Stimulated activated naive CD8-positive, alpha-beta T cell treated with anti-CD3 and anti-CD28 coated beads, Interleukin-15, amount 100 ng/mL, for 72 hours (primary cell): ENCODE results near the gene PATL2.
"Not testable (repeated sequence)": the region's sequence is repeated elsewhere in the genome, so short reads cannot be mapped to it uniquely, and the experiment has no call there.

Experiments
- ATAC-seq: fragments of 150-1000 bp; cut with Tn5 transposase; 2 replicates; pipeline ENCODE4 v1.10.0; 2021; ENCODE audit warnings: mild to moderate bottlenecking, moderate library complexity
- DNase-seq, 2 donors: peaks; one replicate each; pipeline ENCODE4 v3.0.0; 2021 to 2022
- H3K27ac Mint-ChIP-seq, 2 donors: one replicate each; pipeline ENCODE4 v1.8.0; 2022; ENCODE audit warnings: mild to moderate bottlenecking in 2 of 2, mixed read lengths in 2 of 2, moderate library complexity in 2 of 2
- H3K27me3 Mint-ChIP-seq: one replicate; pipeline ENCODE4 v1.8.0; 2022; ENCODE audit warnings: mixed read lengths
- H3K4me1 Mint-ChIP-seq: one replicate; pipeline ENCODE4 v1.8.0; 2022; ENCODE audit warnings: mild to moderate bottlenecking, mixed read lengths
- H3K4me3 Mint-ChIP-seq, 2 donors: one replicate each; pipeline ENCODE4 v1.8.0; 2022; ENCODE audit warnings: mild to moderate bottlenecking in 2 of 2, mixed read lengths in 2 of 2, moderate library complexity in 1 of 2
- H3K9me3 Mint-ChIP-seq, 2 donors: one replicate each; pipeline ENCODE4 v1.8.0; 2022; ENCODE audit warnings: mixed read lengths in 2 of 2

Gene PATL2

DNA sequence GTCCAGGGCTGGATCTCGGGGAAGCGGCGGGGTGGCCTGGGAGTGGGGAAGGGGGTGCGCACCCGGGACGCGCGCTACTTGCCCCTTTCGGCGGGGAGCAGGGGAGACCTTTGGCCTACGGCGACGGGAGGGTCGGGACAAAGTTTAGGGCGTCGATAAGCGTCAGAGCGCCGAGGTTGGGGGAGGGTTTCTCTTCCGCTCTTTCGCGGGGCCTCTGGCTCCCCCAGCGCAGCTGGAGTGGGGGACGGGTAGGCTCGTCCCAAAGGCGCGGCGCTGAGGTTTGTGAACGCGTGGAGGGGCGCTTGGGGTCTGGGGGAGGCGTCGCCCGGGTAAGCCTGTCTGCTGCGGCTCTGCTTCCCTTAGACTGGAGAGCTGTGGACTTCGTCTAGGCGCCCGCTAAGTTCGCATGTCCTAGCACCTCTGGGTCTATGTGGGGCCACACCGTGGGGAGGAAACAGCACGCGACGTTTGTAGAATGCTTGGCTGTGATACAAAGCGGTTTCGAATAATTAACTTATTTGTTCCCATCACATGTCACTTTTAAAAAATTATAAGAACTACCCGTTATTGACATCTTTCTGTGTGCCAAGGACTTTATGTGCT is 721 bp upstream of the PATL2 start:
- Mint-ChIP-seq H3K4me3 (peak overlapping the region; percentile 97 to 98), H3K27me3 (no peaks in the 10 kb centered on the region), H3K4me1 (peaks cover 69% of the 10 kb centered on the region), H3K9me3 (no peaks in the 10 kb centered on the region), H3K27ac (peak overlapping the region; percentile 99 to 100)
- peak; percentile 55 for ATAC-seq
- DNase-seq = peak; percentile 77 to 79

DNA sequence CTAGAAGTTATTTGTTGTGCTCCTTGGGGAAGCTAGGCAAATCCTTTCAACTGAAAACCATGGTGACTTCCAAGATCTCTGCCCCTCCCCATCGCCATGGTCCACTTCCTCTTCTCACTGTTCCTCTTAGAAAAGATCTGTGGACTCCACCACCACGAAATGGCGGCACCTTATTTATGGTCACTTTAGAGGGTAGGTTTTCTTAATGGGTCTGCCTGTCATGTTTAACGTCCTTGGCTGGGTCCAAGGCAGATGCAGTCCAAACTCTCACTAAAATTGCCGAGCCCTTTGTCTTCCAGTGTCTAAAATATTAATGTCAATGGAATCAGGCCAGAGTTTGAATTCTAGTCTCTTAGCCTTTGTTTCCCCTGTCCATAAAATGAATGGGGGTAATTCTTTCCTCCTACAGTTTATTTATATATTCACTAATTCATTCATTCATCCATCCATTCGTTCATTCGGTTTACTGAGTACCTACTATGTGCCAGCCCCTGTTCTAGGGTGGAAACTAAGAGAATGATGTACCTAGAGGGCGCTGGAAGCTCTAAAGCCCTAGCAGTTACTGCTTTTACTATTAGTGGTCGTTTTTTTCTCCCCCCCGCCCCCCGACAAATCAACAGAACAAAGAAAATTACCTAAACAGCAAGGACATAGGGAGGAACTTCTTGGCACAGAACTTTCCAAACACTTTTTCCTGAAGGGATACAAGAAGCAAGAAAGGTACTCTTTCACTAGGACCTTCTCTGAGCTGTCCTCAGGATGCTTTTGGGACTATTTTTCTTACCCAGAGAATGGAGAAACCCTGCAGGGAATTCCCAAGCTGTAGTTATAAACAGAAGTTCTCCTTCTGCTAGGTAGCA is 657 bp downstream of the PATL2 start:
- Mint-ChIP-seq H3K4me3 (peak overlapping the region; percentile 97 to 98), H3K9me3 (peaks cover 2 to 3% of the 10 kb centered on the region in 2 donors), H3K27ac (peak overlapping the region; percentile 99 to 100), H3K4me1 (peaks cover 55% of the 10 kb centered on the region), H3K27me3 (no peaks in the 10 kb centered on the region)
- DNase-seq (peak in 1 of 2 donors; percentile 55), ATAC-seq (peak; percentile 20)

DNA sequence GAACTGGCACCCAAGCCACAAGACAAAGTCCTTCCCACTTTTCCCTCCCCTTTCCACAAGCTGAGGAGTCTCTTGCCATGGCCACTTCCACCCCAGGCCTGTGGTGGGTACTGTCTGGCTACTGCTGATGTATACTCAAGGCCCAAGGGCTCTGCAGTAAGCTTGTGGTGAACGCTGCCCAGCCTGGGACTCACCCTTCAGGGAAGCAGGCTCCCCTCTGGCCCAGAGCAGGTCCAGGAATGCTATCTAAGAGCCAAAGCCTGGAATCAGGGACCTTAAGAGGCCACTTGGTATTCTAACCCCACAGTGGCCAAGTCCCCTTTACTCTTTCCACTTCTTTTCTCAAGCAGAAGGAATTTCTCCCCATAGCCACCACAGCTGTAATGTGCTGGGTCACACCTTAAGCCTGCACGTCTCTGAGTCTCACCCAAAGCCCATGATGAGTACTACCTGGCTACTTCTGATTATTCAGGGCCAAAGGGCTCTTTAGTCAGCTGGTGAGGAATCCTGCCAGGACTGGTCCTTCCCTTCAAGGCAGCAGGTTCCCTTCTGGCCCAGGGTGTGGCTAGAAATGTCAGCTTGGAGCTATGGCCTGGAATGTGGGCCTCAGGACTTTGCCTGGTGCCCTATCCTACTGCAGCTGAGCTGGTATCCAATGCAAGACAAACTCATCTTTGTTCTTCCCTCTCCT is 4.0 kb downstream of the PATL2 start:
- no peaks in the 10 kb centered on the region for H3K27me3 Mint-ChIP-seq
- no peak overlapping the region for H3K4me3 Mint-ChIP-seq
- ATAC-seq (no peak), DNase-seq (no peak)
- no peak overlapping the region for H3K27ac Mint-ChIP-seq
- peaks cover 35% of the 10 kb centered on the region for H3K4me1 Mint-ChIP-seq
- peaks cover 26 to 32% of the 10 kb centered on the region in 2 donors for H3K9me3 Mint-ChIP-seq

DNA sequence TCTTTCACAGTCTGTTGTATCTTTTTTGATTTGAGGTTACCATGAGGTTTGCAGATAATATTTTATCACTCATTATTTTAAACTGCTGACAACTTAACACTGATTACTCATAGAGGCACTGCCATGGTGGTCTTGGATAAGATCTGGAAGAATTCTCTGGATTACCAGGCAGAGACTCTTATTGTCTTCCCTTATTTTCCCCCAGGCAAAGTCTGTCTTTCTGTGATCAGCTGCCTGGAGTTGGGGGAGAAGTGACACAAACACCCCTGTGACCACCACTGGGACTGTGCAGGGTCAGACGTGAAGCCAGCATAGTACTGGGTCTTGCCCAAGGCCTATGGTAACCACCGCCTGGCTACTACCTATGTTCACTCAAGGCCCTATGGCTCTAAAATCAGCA is 4.7 kb downstream of the PATL2 start:
- DNase-seq (no peak), ATAC-seq (no peak)
- Mint-ChIP-seq H3K27me3 (no peaks in the 10 kb centered on the region), H3K27ac (no peak overlapping the region), H3K9me3 (peaks cover 28 to 38% of the 10 kb centered on the region in 2 donors), H3K4me1 (peaks cover 28% of the 10 kb centered on the region), H3K4me3 (no peak overlapping the region)

DNA sequence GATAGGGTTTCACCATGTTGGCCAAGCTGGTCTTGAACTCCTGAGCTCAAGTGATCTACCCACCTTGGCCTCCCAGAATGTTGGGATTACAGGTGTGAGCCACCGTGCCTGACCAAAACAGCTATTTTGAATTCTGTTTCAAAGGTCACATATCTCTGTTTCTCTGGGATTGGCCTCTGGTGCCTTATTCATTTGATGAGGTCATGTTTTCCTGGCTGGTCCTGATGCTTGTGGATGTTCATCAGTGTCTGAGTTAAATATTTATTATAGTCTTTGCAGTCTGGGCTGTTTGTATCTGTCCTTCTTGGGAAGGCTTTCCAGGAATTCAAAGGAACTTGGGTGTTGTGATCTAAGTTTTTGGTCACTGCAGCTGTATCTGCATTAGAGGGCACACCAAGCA is 5.1 kb downstream of the PATL2 start:
- DNase-seq (no peak), ATAC-seq (no peak)
- peaks cover 25% of the 10 kb centered on the region for H3K4me1 Mint-ChIP-seq
- H3K4me3 Mint-ChIP-seq = no peak overlapping the region
- H3K27me3 Mint-ChIP-seq = no peaks in the 10 kb centered on the region
- H3K9me3 Mint-ChIP-seq = peaks cover 29 to 38% of the 10 kb centered on the region in 2 donors
- no peak overlapping the region for H3K27ac Mint-ChIP-seq

DNA sequence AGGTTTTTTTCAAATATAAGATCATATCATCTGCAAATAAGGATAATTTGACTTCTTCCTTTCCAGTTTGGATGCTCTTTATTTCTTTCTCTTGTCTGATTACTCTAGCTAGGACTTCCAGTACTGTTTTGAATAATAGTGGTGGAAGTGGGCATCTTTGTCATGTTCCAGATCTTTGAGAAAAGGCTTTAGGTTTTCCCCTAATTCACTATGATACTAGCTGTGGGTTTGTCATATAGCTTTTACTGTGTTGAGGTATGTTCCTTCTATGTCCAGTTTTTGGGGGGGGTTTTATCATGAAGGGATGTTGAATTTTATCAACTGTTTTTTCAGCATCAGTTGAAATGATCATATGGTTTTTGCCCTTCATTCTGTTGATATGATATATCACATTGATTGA is 10.4 kb downstream of the PATL2 start:
- not testable (repeated sequence) for H3K4me3 Mint-ChIP-seq

DNA sequence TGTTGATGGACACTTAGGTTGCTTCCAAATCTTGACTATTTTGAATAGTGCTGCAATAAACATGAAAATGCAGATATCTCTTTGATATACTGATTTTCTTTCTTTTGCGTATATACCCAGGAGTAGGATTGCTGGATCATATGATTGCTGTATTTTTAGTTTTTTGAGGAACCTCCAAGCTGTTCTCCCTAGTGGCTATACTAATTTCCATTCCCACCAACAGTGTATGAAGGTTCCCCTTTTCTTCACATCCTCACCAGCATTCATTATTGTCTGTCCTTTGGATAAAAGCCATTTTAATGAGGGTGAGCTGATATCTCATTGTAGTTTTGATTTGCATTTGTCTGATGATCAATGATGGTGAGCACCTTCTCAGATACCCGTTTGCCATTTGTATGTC is 12.5 kb downstream of the PATL2 start:
- Mint-ChIP-seq H3K4me3 (no peak overlapping the region), H3K27me3 (no peaks in the 10 kb centered on the region), H3K4me1 (peaks cover 23% of the 10 kb centered on the region), H3K27ac (no peak overlapping the region), H3K9me3 (peaks cover 31 to 34% of the 10 kb centered on the region in 2 donors)
- DNase-seq (no peak), ATAC-seq (no peak)

More for the DNA sequence above, 10.4 kb downstream of the PATL2 start:
- ATAC-seq = peak; percentile 88
- Mint-ChIP-seq H3K4me1 (peaks cover 18% of the 10 kb centered on the region), H3K27ac (peak overlapping the region in 1 of 2 donors; percentile 8), H3K9me3 (peaks cover 47 to 53% of the 10 kb centered on the region in 2 donors)
- not testable (repeated sequence) for H3K27me3 Mint-ChIP-seq, DNase-seq

DNA sequence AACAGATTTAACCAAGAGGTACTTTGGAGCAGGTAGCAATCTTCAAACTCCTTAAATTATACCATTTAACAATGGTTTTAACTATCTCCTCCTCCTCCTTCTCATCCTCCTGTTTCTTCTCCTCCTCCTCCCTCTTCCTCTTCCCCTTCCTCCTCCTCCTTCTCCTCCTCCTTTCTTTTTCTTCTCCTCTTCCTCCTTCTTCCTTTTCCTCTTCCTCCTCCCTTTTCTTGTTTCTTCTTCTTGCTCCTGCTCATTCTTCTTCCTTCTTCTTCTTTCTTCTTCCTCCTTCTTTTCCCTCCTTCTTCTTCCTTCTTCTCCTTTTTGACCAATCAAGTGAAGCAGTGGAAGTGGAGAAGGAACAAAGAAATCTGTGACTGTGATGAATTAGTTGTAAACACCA is 14.1 kb downstream of the PATL2 start:
- Mint-ChIP-seq H3K4me3 (no peak overlapping the region), H3K27me3 (no peaks in the 10 kb centered on the region), H3K27ac (peak overlapping the region in 1 of 2 donors; percentile 19), H3K4me1 (peaks cover 23% of the 10 kb centered on the region), H3K9me3 (peaks cover 20 to 21% of the 10 kb centered on the region in 2 donors)
- DNase-seq = no peak
- ATAC-seq = no peak

DNA sequence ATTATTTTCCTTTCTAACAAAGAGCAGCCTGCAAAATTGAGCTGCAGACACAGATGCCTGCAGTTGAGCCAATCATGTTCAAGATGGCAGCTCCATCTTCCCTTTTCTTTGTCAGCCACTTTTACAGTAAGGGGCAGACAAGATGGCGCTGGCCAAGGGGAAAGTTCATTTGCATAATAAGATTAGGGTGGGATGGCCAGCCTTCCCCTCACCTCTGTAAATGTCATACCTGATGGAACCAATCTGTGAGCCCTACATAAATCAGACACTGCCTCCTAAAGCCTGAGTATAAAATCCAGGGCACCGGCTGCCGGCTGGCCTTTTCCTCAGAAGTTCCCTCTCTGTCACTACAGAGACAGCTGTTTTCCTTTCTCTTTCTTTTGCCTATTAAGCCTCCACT is 15.8 kb downstream of the PATL2 start:
- no peaks in the 10 kb centered on the region for H3K27me3 Mint-ChIP-seq
- DNase-seq (no peak), ATAC-seq (no peak)
- H3K4me1 Mint-ChIP-seq = peaks cover 16% of the 10 kb centered on the region
- H3K4me3 Mint-ChIP-seq = no peak overlapping the region
- peak overlapping the region in 1 of 2 donors; percentile 2 for H3K27ac Mint-ChIP-seq
- H3K9me3 Mint-ChIP-seq = peaks cover 9 to 12% of the 10 kb centered on the region in 2 donors

DNA sequence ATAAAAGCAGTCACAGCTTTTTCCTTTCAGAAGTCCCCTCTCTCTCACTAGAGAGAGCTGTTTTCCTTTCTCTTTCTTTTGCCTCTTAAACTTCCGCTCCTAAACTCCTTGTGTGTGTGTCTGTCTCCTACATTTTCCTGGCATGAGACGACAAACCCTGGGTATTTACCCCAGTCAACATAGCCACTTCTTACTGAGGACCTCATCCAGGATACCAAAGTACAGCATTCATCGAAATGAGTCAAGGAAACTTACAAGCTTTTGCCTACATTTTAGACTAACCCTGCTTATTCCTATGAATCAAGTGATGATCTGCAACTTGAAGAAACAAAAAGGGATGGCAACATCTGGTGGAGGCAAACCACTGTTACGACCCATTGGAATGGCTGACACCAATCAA is 16.7 kb downstream of the PATL2 start:
- no peak overlapping the region for H3K4me3 Mint-ChIP-seq

DNA sequence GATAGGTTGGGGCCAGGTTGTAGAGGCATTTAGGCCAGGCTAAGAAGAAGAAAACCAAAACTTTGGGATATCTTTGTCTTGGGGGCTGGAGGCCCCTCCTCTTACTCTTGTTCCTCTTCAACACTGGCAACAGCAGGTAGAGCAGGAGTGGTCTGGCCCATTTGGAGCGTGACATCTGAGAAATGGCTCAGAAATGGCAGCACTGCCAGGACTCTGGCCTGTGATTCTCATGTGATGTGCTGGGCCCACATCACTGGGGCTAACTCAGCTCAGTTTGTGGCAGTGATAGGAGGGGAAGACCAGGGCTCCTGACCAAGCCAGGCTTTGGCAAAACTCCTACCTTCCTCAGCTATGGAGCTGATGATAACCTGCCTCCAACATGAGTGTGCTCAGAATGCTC is 18.5 kb downstream of the PATL2 start:
- no peak for ATAC-seq
- Mint-ChIP-seq H3K27me3 (no peaks in the 10 kb centered on the region), H3K9me3 (peaks cover 5 to 10% of the 10 kb centered on the region in 2 donors), H3K27ac (no peak overlapping the region), H3K4me3 (no peak overlapping the region), H3K4me1 (peaks cover 25% of the 10 kb centered on the region)
- DNase-seq = no peak

More for the DNA sequence above, 16.7 kb downstream of the PATL2 start:
- H3K27ac Mint-ChIP-seq = no peak overlapping the region
- DNase-seq (no peak), ATAC-seq (no peak)
- H3K4me1 Mint-ChIP-seq = peaks cover 16% of the 10 kb centered on the region
- H3K27me3 Mint-ChIP-seq = no peaks in the 10 kb centered on the region
- H3K9me3 Mint-ChIP-seq = peaks cover 7 to 9% of the 10 kb centered on the region in 2 donors

DNA sequence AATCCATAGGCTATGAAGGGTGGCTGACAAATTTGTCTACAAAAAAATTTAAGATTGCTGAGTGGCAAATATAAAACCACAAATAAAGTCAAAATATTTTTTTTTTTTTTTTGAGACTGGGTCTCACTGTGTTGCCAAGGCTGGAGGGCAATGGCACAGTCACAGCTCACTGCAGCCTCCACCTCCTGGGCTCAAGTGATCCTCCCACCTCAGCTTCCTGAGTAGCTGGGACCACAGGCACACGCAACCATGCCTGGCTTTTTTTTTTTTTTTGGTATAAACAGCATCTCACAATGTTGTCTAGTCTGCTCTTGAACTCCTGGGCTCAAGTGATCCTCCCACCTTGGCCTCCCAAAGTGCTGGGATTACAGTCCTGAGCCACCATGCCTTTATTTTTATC is 20.9 kb downstream of the PATL2 start:
- not testable (repeated sequence) for ATAC-seq, H3K27ac Mint-ChIP-seq, H3K27me3 Mint-ChIP-seq, H3K4me3 Mint-ChIP-seq, DNase-seq
- Mint-ChIP-seq H3K4me1 (peaks cover 34% of the 10 kb centered on the region), H3K9me3 (peaks cover 5 to 13% of the 10 kb centered on the region in 2 donors)

DNA sequence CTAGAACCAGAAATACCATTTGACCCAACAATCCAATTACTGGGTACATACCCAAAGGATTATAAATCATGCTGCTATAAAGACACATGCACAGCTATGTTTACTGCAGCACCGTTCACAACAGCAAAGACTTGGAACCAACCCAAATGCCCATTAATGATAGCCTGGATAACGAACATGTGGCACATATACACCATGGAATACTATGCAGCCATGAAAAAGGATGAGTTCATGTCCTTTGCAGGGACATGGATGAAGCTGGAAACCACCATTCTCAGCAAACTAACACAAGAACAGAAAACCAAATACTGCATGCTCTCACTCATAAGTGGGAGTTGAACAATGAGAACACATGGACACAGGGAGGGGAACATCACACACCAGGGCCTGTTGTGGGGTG is 21.8 kb downstream of the PATL2 start:
- not testable (repeated sequence) for H3K27me3 Mint-ChIP-seq, ATAC-seq, H3K4me3 Mint-ChIP-seq, DNase-seq, H3K27ac Mint-ChIP-seq
- Mint-ChIP-seq H3K9me3 (peaks cover 5 to 16% of the 10 kb centered on the region in 2 donors), H3K4me1 (peaks cover 42% of the 10 kb centered on the region)

DNA sequence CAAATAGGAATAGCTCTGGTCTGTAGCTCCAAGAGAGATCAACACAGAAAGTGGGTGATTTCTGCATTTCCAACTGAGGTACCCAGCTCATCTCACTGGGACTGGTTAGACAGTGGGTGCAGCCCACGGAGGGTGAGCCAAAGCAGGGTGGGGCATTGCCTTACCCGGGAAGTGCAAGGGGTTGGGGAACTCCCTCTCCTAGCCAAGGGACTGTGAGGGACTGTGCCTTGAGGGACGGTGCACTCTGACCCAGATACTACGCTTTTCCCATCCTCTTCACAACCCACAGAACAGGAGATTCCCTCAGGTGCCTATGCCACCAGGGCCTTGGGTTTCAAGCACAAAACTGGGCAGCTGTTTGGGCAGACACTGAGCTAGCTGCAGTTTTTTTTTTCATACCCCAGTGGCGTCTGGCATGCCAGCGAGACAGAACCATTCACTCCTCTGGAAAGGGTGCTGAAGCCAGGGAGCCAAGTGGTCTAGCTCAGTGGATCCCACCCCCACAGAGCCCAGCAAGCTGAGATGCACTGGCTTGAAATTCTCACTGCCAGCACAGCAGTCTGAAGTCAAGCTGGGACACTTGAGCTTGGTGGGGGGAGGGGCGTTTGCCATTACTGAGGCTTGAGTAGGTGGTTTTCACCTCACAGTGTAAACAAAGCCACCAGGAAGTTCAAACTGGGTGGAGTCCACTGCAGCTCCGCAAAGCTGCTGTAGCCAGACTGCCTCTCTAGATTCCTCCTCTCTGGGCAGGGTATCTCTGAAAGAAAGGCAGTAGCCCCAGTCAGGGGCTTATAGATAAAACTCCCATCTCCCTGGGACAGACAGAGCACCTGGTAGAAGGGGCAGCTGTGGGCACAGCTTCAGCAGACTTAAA is 28.1 kb downstream of the PATL2 start:
- ATAC-seq (peak; percentile 83), DNase-seq (peak; percentile 70 to 82)
- Mint-ChIP-seq H3K4me1 (peaks cover 94% of the 10 kb centered on the region), H3K4me3 (peak overlapping the region; percentile 69 to 75), H3K9me3 (peaks cover 0 to 12% of the 10 kb centered on the region in 2 donors), H3K27ac (peak overlapping the region; percentile 73 to 92)
- not testable (repeated sequence) for H3K27me3 Mint-ChIP-seq

DNA sequence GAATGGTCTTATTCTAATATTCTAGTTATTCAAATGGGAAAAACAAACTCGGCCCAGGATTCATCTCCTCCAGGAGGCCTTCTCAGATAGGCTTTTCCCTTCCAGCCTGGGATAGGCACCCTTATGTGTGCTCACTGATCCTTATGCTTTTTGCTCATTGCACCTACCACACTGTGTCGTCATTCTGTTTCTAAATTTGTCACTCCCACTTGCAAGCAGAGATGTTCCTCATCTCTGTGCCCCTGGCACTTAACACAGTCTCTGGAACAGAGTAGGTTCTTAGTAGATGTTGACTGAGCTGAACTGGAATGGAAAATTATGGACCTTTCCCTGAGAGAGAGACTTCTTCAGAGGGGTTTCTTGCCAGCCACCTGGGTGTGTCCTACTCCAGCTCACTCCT is 28.9 kb downstream of the PATL2 start:
- peak; percentile 53 for ATAC-seq
- Mint-ChIP-seq H3K27ac (peak overlapping the region; percentile 37 to 92), H3K4me1 (peaks cover 94% of the 10 kb centered on the region), H3K27me3 (no peaks in the 10 kb centered on the region), H3K4me3 (peak overlapping the region; percentile 69 to 75), H3K9me3 (peaks cover 0 to 6% of the 10 kb centered on the region in 2 donors)
- DNase-seq = no peak
